Parathyroid adenoma (tissue), 2 donors: Measurements from ENCODE around the gene PARD3B.

Source experiments
- H2AFZ ChIP-seq: fragments of 300-600 bp; sonication (generic); one replicate; pipeline ENCODE4 v1.7.0; 2017; ENCODE audit warnings: antibody characterized with exemption, mild to moderate bottlenecking
- H3K27ac ChIP-seq: fragments of 300-600 bp; sonication (generic); one replicate; pipeline ENCODE4 v1.7.0; 2017
- H3K27me3 ChIP-seq: fragments of 300-600 bp; sonication (generic); one replicate; pipeline ENCODE4 v1.7.0; 2017; ENCODE audit warnings: low read length; ENCODE audit not compliant: control insufficient read depth, insufficient read depth
- H3K36me3 ChIP-seq: fragments of 300-600 bp; sonication (generic); one replicate; pipeline ENCODE4 v1.7.0; 2017; ENCODE audit warnings: low read length; ENCODE audit not compliant: control insufficient read depth, insufficient read depth
- H3K4me1 ChIP-seq: fragments of 300-600 bp; sonication (generic); one replicate; pipeline ENCODE4 v1.7.0; 2017; ENCODE audit warnings: control low read depth
- H3K4me2 ChIP-seq: fragments of 300-600 bp; sonication (generic); one replicate; pipeline ENCODE4 v1.7.0; 2017; ENCODE audit warnings: low read length
- H3K4me3 ChIP-seq: fragments of 300-600 bp; sonication (generic); one replicate; pipeline ENCODE4 v1.7.0; 2017; ENCODE audit warnings: low read depth, low read length
- H3K79me2 ChIP-seq: fragments of 300-600 bp; sonication (generic); one replicate; pipeline ENCODE4 v1.7.0; 2017; ENCODE audit warnings: control low read depth
- H3K9ac ChIP-seq: fragments of 300-600 bp; sonication (generic); one replicate; pipeline ENCODE4 v1.7.0; 2017; ENCODE audit warnings: mild to moderate bottlenecking
- H3K9me3 ChIP-seq: fragments of 300-600 bp; sonication (generic); one replicate; pipeline ENCODE4 v1.7.0; 2017; ENCODE audit warnings: low read length; ENCODE audit not compliant: control insufficient read depth
- CTCF ChIP-seq: fragments of 300-600 bp; sonication (generic); IDR thresholded peaks from one replicate; pipeline ENCODE4 v1.7.0; 2017; ENCODE audit warnings: antibody characterized with exemption, mild to moderate bottlenecking
- donor health status: primary hyperparathyroidism.

Gene PARD3B

GRCh38 chr2:205564346-205565141 is 1019.3 kb downstream of the PARD3B start:
- H3K27ac ChIP-seq: no peak overlapping the region
- H3K4me3 ChIP-seq: no peak overlapping the region
- H3K9ac ChIP-seq: no peak overlapping the region
- no peak overlapping the region for H3K4me2 ChIP-seq
- no peaks in the 10 kb centered on the region for H3K27me3 ChIP-seq
- H2AFZ ChIP-seq: no peak overlapping the region
- H3K36me3 ChIP-seq: no peaks in the 10 kb centered on the region
- H3K79me2 ChIP-seq: no peaks in the 10 kb centered on the region
- H3K9me3 ChIP-seq: no peaks in the 10 kb centered on the region
- no peak for TF ChIP-seq CTCF
- no peaks in the 10 kb centered on the region for H3K4me1 ChIP-seq

- H3K27me3 ChIP-seq: no peaks in the 10 kb centered on the region
- H3K27ac ChIP-seq: no peak overlapping the region
- no peaks in the 10 kb centered on the region for H3K9me3 ChIP-seq
- TF ChIP-seq CTCF: no peak
- no peaks in the 10 kb centered on the region for H3K36me3 ChIP-seq
- H3K4me2 ChIP-seq: no peak overlapping the region
- H3K4me3 ChIP-seq: no peak overlapping the region
- no peak overlapping the region for H3K9ac ChIP-seq
- H3K79me2 ChIP-seq: no peaks in the 10 kb centered on the region
- no peak overlapping the region for H2AFZ ChIP-seq
- no peaks in the 10 kb centered on the region for H3K4me1 ChIP-seq
Observed at GRCh38 chr2:205565142-205565522, 1019.9 kb downstream of the PARD3B start.

DNA sequence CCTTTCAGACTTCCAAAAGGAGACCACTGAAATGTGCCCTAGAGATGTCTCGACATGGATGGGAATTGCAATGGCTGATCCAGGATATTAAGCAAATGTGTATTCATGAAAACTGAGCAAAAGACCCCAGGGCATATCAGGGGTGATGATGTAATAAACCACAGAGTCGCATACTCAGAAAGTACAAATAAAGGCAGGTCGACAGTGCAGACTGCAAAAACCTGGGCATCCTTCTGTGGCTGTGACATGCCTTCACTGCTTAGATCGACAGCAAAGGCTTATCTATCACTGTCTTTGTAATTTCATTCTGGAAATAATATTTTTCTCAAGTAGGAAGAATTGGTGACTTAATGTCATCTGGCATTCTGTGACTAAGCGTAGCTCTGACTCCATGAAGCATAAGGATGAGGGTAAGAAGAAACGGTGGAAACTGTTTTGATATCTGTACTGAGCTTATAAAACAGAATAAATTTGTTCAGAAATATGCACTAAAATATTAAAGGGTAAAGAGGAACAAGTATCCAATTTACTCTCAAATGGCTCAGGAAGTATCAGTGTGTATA is 1021.4 kb downstream of the PARD3B start:
- no peak overlapping the region for H3K4me3 ChIP-seq
- H3K27me3 ChIP-seq: no peaks in the 10 kb centered on the region
- H3K9ac ChIP-seq: no peak overlapping the region
- no peak for TF ChIP-seq CTCF
- no peak overlapping the region for H3K4me2 ChIP-seq
- no peaks in the 10 kb centered on the region for H3K4me1 ChIP-seq
- no peak overlapping the region for H2AFZ ChIP-seq
- no peaks in the 10 kb centered on the region for H3K36me3 ChIP-seq
- no peak overlapping the region for H3K27ac ChIP-seq
- no peaks in the 10 kb centered on the region for H3K79me2 ChIP-seq
- H3K9me3 ChIP-seq: no peaks in the 10 kb centered on the region

DNA sequence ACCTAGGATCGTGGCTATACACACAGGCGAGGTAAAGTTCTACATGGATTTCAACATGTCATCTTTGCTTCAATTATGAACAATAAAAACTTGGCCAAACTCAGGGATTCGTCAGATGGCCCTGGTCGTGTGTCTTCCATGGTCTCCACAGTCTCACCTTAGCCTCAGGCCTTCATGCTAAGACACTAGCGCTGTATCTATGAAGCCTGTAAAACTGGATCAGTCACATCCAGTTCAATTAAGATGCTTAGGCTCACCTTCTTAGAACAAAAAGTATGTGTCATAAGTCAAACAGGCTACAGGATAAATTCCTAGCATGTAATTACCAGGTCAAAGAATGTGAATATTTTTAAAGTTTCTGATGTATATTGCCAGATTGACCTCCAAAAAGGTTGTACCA is 1023.3 kb downstream of the PARD3B start:
- H3K27ac ChIP-seq: no peak overlapping the region
- H3K9ac ChIP-seq: no peak overlapping the region
- no peaks in the 10 kb centered on the region for H3K4me1 ChIP-seq
- no peak overlapping the region for H2AFZ ChIP-seq
- H3K9me3 ChIP-seq: no peaks in the 10 kb centered on the region
- H3K4me2 ChIP-seq: no peak overlapping the region
- H3K27me3 ChIP-seq: no peaks in the 10 kb centered on the region
- no peaks in the 10 kb centered on the region for H3K79me2 ChIP-seq
- no peak for TF ChIP-seq CTCF
- no peaks in the 10 kb centered on the region for H3K36me3 ChIP-seq
- no peak overlapping the region for H3K4me3 ChIP-seq

DNA sequence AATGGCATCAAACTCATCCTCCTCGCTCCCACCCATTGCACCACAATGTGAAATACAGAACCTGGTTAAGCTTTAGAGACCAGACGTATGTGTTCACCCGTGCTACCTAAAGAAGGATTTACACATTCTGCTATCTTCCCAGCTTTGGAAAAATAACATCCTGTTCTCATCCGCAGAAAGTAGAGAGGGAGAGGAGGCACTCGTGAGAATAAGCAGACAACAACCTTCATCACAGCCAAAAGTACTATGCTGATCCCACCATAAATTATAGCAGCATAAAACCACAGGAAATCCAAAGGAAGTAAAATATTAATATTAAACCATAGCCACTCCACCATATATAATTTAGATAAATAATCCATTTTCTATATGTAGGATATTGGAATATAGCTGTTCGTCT is 1025.4 kb downstream of the PARD3B start:
- H3K4me3 ChIP-seq: no peak overlapping the region
- H3K36me3 ChIP-seq: no peaks in the 10 kb centered on the region
- no peak overlapping the region for H3K4me2 ChIP-seq
- no peak overlapping the region for H3K9ac ChIP-seq
- TF ChIP-seq CTCF: no peak
- H3K79me2 ChIP-seq: no peaks in the 10 kb centered on the region
- H2AFZ ChIP-seq: no peak overlapping the region
- no peaks in the 10 kb centered on the region for H3K27me3 ChIP-seq
- no peaks in the 10 kb centered on the region for H3K4me1 ChIP-seq
- no peaks in the 10 kb centered on the region for H3K9me3 ChIP-seq
- no peak overlapping the region for H3K27ac ChIP-seq
